ENCODE data around the gene ARSD. TPM values are rescaled to one million over a fixed set of nuclear protein-coding genes. Genes with fewer than 3 reads are reported as not detected.

ARSD gene, protein sequence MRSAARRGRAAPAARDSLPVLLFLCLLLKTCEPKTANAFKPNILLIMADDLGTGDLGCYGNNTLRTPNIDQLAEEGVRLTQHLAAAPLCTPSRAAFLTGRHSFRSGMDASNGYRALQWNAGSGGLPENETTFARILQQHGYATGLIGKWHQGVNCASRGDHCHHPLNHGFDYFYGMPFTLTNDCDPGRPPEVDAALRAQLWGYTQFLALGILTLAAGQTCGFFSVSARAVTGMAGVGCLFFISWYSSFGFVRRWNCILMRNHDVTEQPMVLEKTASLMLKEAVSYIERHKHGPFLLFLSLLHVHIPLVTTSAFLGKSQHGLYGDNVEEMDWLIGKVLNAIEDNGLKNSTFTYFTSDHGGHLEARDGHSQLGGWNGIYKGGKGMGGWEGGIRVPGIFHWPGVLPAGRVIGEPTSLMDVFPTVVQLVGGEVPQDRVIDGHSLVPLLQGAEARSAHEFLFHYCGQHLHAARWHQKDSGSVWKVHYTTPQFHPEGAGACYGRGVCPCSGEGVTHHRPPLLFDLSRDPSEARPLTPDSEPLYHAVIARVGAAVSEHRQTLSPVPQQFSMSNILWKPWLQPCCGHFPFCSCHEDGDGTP
- total RNA-seq, result 12.4 and 21.7 TPM in 2 replicates

DNA sequence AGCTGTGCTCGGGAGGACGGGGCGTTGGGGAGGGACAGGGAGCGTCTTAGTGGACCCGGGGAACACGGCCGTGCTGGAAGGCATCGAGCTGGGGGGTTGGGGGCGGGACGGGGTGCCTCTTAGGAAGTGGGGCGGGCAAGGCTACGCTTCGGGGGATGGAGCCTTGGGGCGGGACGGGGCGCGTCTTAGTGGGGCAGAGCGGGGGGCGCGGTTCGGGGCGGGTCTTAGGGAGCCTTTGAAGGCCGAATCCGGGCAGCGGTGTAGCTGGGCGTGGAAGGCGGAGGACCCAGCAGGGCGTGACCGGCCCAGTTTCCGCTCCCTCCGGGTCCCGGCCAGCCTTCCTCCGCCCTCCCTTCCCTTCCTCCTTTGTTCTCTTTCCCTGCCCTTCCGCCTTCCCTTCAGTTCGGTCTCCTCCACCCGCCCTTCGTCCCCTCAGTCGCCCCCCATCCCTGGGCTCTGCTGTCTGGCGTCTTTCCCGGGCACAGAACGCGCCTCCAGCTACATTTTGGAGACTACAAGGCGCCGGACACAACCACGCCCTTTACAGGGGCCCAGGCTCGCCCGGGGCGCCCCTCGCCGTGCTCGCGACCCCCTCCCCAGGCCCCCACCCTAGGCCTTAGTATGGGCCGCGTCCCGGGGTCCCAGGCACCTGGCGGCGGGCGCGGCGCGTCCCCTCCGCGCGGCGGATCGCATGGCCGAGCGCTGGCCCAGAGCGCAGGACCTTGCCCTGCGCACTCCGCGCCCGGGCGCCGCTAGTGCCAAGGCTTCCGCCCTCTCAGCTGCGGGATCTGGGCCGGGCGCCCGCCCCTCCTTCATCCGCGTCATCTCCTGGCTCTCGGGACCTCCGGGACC lies at the start of gene ARSD:
TSS of gene ARSD (minus strand) at position 757 of the 852 bp plus-strand sequence. CDS start at position 693, 64 bp downstream.

Other genes with a start within 250 kb of the ARSD start
- gene CD99, start 238.0 kb downstream of the ARSD start, total RNA-seq, result 46.0 and 76.1 TPM in 2 replicates
- gene XG, start 177.3 kb downstream of the ARSD start, total RNA-seq, result 0.85 and 1.9 TPM in 2 replicates
- gene GYG2, start 100.4 kb downstream of the ARSD start, total RNA-seq, result not detected in 2 replicates
- not detected in 2 replicates for gene ARSH, start 77.2 kb upstream of the ARSD start, total RNA-seq
- gene ARSF, start 112.1 kb upstream of the ARSD start, total RNA-seq, result under 0.01 TPM in 1 of 2 replicates, not detected in the other

Measured in tracheal epithelial cell (primary cell).